IPS-18a (cell line): ENCODE results near the gene FBXO34.
"Not testable (repeated sequence)": the region's sequence is repeated elsewhere in the genome, so short reads cannot be mapped to it uniquely, and the experiment has no call there.

Source experiments
- H3K27ac ChIP-seq: one replicate; pipeline ENCODE4 v1.5.1; 2013; ENCODE audit warnings: low read length
- H3K27me3 ChIP-seq: one replicate; pipeline ENCODE4 v1.6.1; 2013; ENCODE audit warnings: mild to moderate bottlenecking, low read length; ENCODE audit not compliant: control insufficient read depth, insufficient read depth
- H3K36me3 ChIP-seq: one replicate; pipeline ENCODE4 v1.6.1; 2013; ENCODE audit warnings: low read depth, low read length; ENCODE audit not compliant: control insufficient read depth
- H3K4me1 ChIP-seq: one replicate; pipeline ENCODE4 v1.6.1; 2013; ENCODE audit warnings: low read depth, low read length; ENCODE audit not compliant: control insufficient read depth
- H3K4me3 ChIP-seq: one replicate; pipeline ENCODE4 v1.5.1; 2013; ENCODE audit warnings: low read length
- H3K9ac ChIP-seq: one replicate; pipeline ENCODE4 v1.6.1; 2013; ENCODE audit warnings: mild to moderate bottlenecking, low read length, moderate library complexity
- H3K9me3 ChIP-seq: one replicate; pipeline ENCODE4 v1.6.1; 2013; ENCODE audit warnings: low read depth, low read length; ENCODE audit not compliant: control insufficient read depth

The FBXO34 gene

DNA sequence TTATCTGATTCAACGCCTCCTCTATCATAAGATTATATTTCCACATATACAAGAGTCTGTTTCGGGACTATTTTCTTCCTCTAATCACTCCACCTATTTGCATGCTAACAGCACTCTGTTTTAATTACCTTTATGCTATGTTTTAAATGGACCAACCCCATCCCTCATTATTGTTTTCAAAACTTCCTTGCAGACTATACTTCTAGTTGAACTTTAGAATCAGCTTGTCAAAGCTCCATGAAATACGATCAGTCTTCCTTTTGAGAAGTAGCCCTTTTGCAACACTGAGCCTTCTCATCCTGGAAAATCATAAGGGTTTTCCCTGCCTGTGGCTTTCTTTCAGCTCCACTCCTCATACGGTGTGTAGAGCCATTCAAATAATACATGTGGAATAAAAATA, 103.5 kb downstream of the FBXO34 start:
- peaks cover 19% of the 10 kb centered on the region for H3K36me3 ChIP-seq
- no peak overlapping the region for H3K4me3 ChIP-seq
- H3K9me3 ChIP-seq = no peaks in the 10 kb centered on the region
- no peaks in the 10 kb centered on the region for H3K4me1 ChIP-seq
- H3K27ac ChIP-seq = no peak overlapping the region
- no peaks in the 10 kb centered on the region for H3K27me3 ChIP-seq
- no peak overlapping the region for H3K9ac ChIP-seq

GRCh38 chr14:55377236-55377635, 106.0 kb downstream of the FBXO34 start:
- H3K4me1 ChIP-seq = no peaks in the 10 kb centered on the region
- H3K4me3 ChIP-seq = no peak overlapping the region
- H3K9me3 ChIP-seq = no peaks in the 10 kb centered on the region
- no peak overlapping the region for H3K9ac ChIP-seq
- H3K27me3 ChIP-seq = no peaks in the 10 kb centered on the region
- no peak overlapping the region for H3K27ac ChIP-seq
- peaks cover 33% of the 10 kb centered on the region for H3K36me3 ChIP-seq

DNA sequence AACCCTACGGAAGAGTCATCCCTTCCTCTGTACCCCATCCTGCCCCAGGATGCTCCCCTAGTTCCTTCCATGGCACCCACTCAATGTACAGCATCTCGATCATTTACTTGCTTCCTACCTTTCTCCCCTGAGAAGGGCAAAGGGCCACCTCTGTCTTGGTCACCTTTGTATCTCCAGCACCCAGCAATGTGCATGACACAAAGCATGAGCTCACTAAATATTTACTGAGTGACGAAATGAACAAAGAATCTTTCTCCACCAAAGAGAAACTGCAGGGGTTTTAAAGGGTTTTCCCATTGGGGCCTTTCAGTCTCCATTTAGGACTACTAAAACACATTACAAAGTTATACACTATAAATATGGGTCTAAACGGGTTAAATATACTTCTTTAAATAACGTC, 109.8 kb downstream of the FBXO34 start:
- Histone ChIP-seq H3K27ac (no peak overlapping the region), H3K36me3 (peaks cover 39% of the 10 kb centered on the region), H3K9me3 (no peaks in the 10 kb centered on the region), H3K4me1 (no peaks in the 10 kb centered on the region), H3K27me3 (no peaks in the 10 kb centered on the region), H3K4me3 (no peak overlapping the region), H3K9ac (no peak overlapping the region)

DNA sequence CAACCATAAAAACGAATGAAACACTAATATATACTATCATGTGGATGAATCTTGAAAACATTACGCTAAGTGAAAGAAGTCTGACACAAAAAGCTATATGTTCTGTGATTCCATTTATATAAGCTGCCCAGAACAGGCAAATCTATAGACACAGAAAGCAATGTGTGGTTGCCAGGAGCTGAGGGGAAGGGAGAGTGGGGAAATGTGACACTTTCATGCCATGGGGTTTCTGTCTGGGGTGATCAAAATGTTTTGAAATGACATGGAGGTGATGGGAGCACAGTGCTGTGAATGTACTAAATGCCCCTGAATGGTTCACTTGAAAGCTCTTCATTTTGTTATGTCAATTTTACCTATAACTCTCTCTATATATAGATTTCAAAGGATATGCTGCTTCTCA, 110.3 kb downstream of the FBXO34 start:
- peaks cover 36% of the 10 kb centered on the region for H3K36me3 ChIP-seq
- no peak overlapping the region for H3K4me3 ChIP-seq
- H3K27me3 ChIP-seq = no peaks in the 10 kb centered on the region
- no peak overlapping the region for H3K9ac ChIP-seq
- no peaks in the 10 kb centered on the region for H3K9me3 ChIP-seq
- no peak overlapping the region for H3K27ac ChIP-seq
- H3K4me1 ChIP-seq = no peaks in the 10 kb centered on the region

- peaks cover 33% of the 10 kb centered on the region for H3K36me3 ChIP-seq
Measured at GRCh38 chr14:55382483-55382882, 111.3 kb downstream of the FBXO34 start.

DNA sequence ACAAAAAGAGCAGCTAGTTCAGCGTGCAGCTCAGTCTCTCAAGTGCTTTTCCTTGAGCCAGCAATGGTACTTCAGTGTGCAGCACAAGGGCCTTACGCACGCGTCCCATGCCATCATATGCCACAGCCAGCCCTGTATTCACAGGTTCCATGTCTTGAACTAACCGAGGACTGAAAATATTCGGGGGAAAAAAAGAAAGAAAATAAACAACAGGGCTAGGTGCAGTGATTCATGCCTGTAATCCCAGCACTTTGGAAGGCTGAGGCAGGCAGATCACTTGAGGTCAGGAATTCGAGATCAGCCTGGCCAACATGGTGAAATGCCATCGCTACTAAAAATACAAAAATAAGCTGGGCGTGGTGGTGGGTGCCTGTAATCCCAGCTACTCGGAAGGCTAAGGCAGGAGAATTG, 111.8 kb downstream of the FBXO34 start:
- H3K36me3 ChIP-seq = peaks cover 33% of the 10 kb centered on the region
- H3K4me1 ChIP-seq, H3K4me3 ChIP-seq, H3K27ac ChIP-seq, H3K9me3 ChIP-seq, H3K27me3 ChIP-seq, H3K9ac ChIP-seq: not testable (repeated sequence)

More at GRCh38 chr14:55382483-55382882, 111.3 kb downstream of the FBXO34 start:
- Histone ChIP-seq H3K9me3 (no peaks in the 10 kb centered on the region), H3K27me3 (no peaks in the 10 kb centered on the region), H3K4me3 (no peak overlapping the region), H3K4me1 (no peaks in the 10 kb centered on the region), H3K9ac (no peak overlapping the region), H3K27ac (no peak overlapping the region)

DNA sequence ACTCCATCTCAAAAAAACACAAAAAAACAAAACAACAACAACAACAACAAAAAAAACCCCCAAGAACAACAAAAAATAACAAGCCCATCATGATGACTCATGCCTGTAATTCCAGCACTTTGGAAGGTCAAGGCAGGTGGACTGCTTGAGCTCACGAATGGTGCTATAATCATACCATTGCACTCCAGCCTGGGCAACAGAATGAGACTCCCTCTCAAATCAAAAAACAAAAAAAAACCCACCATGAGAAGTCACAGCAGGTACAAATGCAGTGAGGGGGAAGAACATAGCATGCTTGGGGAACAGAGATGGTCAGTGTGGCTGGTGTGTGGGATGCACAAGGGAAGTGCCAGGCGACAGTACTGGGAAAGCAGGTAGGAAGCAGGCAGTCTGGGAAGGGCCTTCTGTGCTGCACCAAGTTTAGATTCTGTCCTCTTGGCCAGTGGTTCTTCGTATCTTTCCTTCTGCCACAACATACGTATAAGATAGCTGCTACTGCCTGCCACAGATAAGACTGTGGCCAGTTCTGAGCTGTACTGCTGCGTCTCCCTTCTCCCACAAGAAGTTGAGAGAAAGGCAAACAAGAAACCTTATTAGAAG, 112.4 kb downstream of the FBXO34 start:
- Histone ChIP-seq H3K36me3 (peaks cover 28% of the 10 kb centered on the region), H3K4me1 (no peaks in the 10 kb centered on the region)

DNA sequence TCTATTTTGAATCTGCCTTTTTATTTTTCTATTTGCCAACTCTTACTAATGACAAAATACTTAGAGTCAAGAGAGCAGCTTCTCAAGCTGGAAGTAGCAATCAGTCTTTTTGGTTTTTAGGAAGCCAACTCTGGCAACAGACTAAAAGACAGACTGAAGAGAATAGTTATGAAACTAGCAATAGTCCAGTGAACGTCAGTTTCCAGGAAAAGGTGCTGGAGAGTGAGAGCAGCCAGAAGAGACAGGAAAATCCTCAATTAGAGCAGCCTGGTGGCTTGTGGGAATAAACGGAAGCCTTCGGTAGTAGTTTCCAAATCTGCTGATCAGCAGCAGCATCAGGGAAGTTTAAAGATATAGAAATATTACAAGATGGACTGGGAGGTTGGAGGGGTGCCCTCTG, 113.3 kb downstream of the FBXO34 start:
- H3K4me3 ChIP-seq = no peak overlapping the region
- H3K9me3 ChIP-seq = no peaks in the 10 kb centered on the region
- no peaks in the 10 kb centered on the region for H3K4me1 ChIP-seq
- H3K36me3 ChIP-seq = peaks cover 28% of the 10 kb centered on the region
- no peak overlapping the region for H3K9ac ChIP-seq
- no peak overlapping the region for H3K27ac ChIP-seq
- no peaks in the 10 kb centered on the region for H3K27me3 ChIP-seq

More for the DNA sequence above, 112.4 kb downstream of the FBXO34 start:
- Histone ChIP-seq H3K27ac (no peak overlapping the region), H3K9me3 (no peaks in the 10 kb centered on the region), H3K27me3 (no peaks in the 10 kb centered on the region), H3K4me3 (no peak overlapping the region), H3K9ac (no peak overlapping the region)

DNA sequence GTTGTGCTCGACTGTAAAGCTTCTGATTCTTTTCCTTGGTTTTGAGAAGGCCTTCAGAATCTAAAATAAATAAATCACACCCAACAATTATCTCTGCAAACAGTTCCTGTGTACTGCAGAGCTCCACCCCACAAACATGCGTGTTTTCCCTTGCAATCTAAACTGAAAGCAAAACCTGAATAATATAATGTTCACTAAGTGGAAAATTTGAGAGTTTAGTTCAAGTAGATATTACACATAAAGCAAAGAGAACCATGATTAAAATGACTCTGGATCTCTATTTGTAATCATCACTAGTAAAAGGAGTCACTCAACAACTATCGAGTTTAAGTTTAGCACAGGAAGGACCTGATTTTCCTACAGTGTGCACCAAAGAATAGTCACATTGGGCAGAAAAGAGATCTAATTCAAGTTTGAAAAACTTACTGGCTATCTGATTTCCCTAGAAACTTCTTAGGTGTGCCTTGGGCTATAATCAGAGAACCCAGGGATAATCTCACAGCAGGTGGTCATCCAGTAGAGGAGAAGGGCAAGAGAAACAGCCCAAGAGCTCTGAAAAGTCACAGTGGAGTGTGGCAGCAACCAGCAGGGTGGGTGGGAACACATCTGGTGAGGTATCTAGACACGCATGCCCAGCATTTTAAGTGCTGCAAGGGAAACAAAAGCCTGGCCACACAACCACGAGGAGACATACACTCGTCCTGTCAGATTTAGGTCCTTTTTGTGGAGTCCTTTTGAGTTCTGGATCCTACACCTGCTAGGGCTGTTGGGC, 115.0 kb downstream of the FBXO34 start:
- Histone ChIP-seq H3K36me3 (peaks cover 18% of the 10 kb centered on the region), H3K4me1 (no peaks in the 10 kb centered on the region), H3K27ac (no peak overlapping the region), H3K27me3 (no peaks in the 10 kb centered on the region), H3K9me3 (no peaks in the 10 kb centered on the region), H3K4me3 (no peak overlapping the region), H3K9ac (no peak overlapping the region)

DNA sequence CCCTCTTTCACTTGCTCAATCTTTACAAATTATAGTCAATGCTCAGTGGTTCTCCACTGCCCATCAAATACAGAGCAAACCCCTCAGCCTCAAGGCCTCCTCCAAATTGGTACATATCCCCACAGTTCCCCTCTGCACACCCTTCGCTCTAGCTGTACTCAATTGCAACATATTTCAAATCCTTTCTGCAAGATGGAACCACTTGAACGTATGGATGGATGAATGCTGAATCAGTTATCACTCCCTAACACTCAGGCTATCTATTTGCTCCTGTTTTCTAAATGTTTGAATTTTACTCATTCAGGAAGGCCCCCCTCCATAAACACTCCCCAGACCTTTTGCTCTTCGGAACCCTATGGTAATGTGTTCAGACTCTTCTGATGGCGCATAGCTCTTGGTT, 115.9 kb downstream of the FBXO34 start:
- no peaks in the 10 kb centered on the region for H3K4me1 ChIP-seq
- no peak overlapping the region for H3K4me3 ChIP-seq
- H3K9ac ChIP-seq = no peak overlapping the region
- peaks cover 11% of the 10 kb centered on the region for H3K36me3 ChIP-seq
- no peak overlapping the region for H3K27ac ChIP-seq
- no peaks in the 10 kb centered on the region for H3K27me3 ChIP-seq
- no peaks in the 10 kb centered on the region for H3K9me3 ChIP-seq

- H3K4me3 ChIP-seq = no peak overlapping the region
- no peak overlapping the region for H3K9ac ChIP-seq
- no peaks in the 10 kb centered on the region for H3K27me3 ChIP-seq
- H3K36me3 ChIP-seq = peaks cover 8% of the 10 kb centered on the region
- no peaks in the 10 kb centered on the region for H3K4me1 ChIP-seq
- no peaks in the 10 kb centered on the region for H3K9me3 ChIP-seq
- no peak overlapping the region for H3K27ac ChIP-seq
Measured at GRCh38 chr14:55388160-55388559, 116.9 kb downstream of the FBXO34 start.

DNA sequence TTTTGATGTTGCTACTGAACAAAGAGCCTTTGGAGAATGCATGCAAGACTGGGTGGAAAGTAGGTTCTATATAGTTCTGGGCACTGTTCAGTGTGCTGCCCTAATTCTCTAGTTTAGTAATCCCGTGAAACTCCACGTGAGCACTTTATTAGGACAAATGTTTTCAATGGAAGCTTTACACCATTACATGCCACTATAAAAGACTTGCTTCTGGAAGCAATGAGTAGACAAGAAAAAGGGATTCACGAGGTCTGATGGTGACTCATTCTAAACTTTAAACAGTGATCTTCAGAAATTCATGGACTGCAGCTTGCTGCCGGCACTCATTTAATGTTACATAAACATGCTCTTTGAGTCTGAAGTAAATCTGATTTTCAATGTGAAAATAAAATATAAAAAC, 118.1 kb downstream of the FBXO34 start:
- Histone ChIP-seq H3K27me3 (no peaks in the 10 kb centered on the region), H3K27ac (no peak overlapping the region)

More for the DNA sequence above, 118.1 kb downstream of the FBXO34 start:
- Histone ChIP-seq H3K36me3 (peaks cover 10% of the 10 kb centered on the region), H3K9me3 (no peaks in the 10 kb centered on the region), H3K9ac (no peak overlapping the region), H3K4me3 (no peak overlapping the region), H3K4me1 (no peaks in the 10 kb centered on the region)
